Loucy (cell line): ENCODE measurements around the gene DOC2B.

Experiments used
- EZH2phosphoT487 ChIP-seq: fragments of 200-600 bp; IDR thresholded peaks from 2 replicates; pipeline ENCODE4 v1.6.1; 2018; ENCODE audit warnings: antibody characterized with exemption, mild to moderate bottlenecking, moderate library complexity, borderline replicate concordance
- TF ChIP-seq, protein P1 (sequence below): fragments of 200-600 bp; sonication (generic); conservative IDR thresholded peaks from 2 replicates; pipeline ENCODE4 v1.5.1; 2014; ENCODE audit warnings: mild to moderate bottlenecking, antibody characterized with exemption, low read length

DNA sequence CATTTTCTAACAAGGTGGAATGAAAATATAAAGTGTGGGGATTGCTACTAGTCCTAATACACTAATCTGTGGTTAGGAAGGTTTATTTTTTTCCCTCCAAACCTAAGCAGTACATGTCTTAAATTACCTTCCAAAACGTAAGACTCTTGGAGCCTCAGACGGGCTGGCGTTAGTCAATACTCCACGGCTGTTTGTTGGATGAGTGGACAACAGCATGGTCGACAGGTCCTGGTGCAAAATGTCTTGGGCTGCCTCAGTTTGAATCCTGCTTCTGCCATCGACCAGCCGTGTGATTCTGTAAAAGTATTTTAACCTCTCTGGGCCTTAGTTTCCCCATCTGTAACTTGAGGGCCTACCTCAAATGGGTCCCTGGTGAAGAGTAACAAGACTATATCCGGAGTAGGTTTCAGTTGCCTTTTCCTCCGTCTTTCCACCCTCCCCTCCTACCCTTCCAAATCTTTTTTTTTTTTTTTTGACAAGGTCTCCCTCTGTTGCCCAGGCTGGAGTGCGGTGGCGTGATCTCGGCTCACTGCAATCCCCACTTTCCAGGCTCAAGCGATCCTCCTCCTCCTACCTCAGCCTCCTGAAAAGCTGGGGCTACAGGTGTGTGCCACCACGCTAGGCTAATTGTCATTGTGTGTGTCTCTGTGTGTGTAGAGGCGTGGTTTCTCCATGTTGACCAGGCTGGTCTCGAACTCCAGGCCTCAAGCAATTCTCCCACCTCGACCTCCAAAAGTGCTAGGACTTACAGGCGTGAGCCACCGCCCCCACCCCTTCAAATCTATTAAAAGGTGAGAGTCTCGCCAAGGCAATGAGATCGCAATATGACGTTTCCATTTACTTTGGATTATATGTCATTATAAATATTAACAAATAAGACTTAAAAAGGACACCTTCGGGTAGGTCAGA is 38.3 kb downstream of the DOC2B start:
- TF ChIP-seq, protein P1, sequence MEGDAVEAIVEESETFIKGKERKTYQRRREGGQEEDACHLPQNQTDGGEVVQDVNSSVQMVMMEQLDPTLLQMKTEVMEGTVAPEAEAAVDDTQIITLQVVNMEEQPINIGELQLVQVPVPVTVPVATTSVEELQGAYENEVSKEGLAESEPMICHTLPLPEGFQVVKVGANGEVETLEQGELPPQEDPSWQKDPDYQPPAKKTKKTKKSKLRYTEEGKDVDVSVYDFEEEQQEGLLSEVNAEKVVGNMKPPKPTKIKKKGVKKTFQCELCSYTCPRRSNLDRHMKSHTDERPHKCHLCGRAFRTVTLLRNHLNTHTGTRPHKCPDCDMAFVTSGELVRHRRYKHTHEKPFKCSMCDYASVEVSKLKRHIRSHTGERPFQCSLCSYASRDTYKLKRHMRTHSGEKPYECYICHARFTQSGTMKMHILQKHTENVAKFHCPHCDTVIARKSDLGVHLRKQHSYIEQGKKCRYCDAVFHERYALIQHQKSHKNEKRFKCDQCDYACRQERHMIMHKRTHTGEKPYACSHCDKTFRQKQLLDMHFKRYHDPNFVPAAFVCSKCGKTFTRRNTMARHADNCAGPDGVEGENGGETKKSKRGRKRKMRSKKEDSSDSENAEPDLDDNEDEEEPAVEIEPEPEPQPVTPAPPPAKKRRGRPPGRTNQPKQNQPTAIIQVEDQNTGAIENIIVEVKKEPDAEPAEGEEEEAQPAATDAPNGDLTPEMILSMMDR: no peak
- TF ChIP-seq EZH2phosphoT487: no peak
